ENCODE results near the gene NECTIN1. TPM values are rescaled to one million over a fixed set of nuclear protein-coding genes. Genes with fewer than 3 reads are reported as not detected.

Gene NECTIN1
- total and polyA plus RNA-seq, 4 experiments from 2014 or later, result 1.2 to 3.8 (median 3.5) TPM; not detected in 1

DNA sequence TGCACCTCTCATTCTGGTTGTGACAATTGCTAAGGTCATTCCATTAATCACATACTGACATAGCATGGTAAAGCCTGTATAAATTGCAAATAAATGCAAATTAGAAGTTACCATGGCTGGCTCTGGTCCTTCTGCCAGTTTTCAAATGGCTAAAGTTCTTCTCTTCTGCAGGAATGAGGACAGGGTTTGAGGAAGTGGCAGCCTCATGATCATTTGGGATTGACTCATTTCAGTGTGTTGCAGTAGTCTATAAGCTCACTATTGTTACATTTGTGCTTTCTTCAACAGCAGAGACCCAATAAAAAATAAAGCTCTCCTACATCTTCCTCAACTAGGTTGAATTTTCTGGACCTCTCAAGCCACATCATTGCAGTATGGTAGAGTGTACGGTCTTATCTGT, 60.3 kb downstream of the NECTIN1 start:
- H3K27ac Mint-ChIP-seq, result no peak overlapping the region
- Histone ChIP-seq H3K4me1 (ENCODE audit: insufficient read depth, low read length) (no peaks in the 10 kb centered on the region), H3K36me3 (ENCODE audit: insufficient read depth, low read length) (no peaks in the 10 kb centered on the region), H3K27me3 (ENCODE audit: insufficient read depth, low read length) (no peaks in the 10 kb centered on the region), H3K4me3 (ENCODE audit: low read length in 2 of 2) (no peak overlapping the region), H3K27ac (ENCODE audit: low read depth, low read length) (no peak overlapping the region), H3K9me3 (ENCODE audit: control insufficient read depth in 1 of 2, low read length in 2 of 2) (no peaks in the 10 kb centered on the region)
- H3K9me3 Mint-ChIP-seq, result no peaks in the 10 kb centered on the region
- H3K4me3 Mint-ChIP-seq, result no peak overlapping the region
- POLR2A ChIA-PET (ENCODE audit: partially characterized antibody), result no interaction called here
- no peaks in the 10 kb centered on the region for H3K4me1 Mint-ChIP-seq
- no peaks in the 10 kb centered on the region for H3K27me3 Mint-ChIP-seq
- DNase-seq, result no peak
- CTCF ChIA-PET (ENCODE audit: partially characterized antibody), result interaction anchor here (0.6 to 5.7 kb wide), 4 partner anchors 42 to 634 kb away, joined by 3 to 30 read pairs (median 5); partner anchors contain the start of gene NECTIN1
- intact Hi-C loops (cut with micrococcal nuclease), result loop anchor here (5.0 kb wide), 1 partner anchor 1019 kb away; no protein-coding TSS in a partner anchor
- no peaks in the 10 kb centered on the region for H3K36me3 Mint-ChIP-seq

GRCh38 chr11:119666463-119667131, 62.4 kb downstream of the NECTIN1 start:
- no peak overlapping the region for H3K27ac Mint-ChIP-seq
- ChIA-PET CTCF (ENCODE audit: partially characterized antibody) (interaction anchor here (0.9 to 5.7 kb wide), 4 partner anchors 16 to 72 kb away, joined by 3 to 30 read pairs (median 3); partner anchors contain the start of gene NECTIN1), POLR2A (ENCODE audit: partially characterized antibody) (no interaction called here)
- Histone ChIP-seq H3K27me3 (ENCODE audit: insufficient read depth, low read length) (no peaks in the 10 kb centered on the region), H3K4me3 (ENCODE audit: low read length in 2 of 2) (no peak overlapping the region), H3K4me1 (ENCODE audit: insufficient read depth, low read length) (no peaks in the 10 kb centered on the region), H3K36me3 (ENCODE audit: insufficient read depth, low read length) (no peaks in the 10 kb centered on the region), H3K9me3 (ENCODE audit: control insufficient read depth in 1 of 2, low read length in 2 of 2) (no peaks in the 10 kb centered on the region), H3K27ac (ENCODE audit: low read depth, low read length) (no peak overlapping the region)
- H3K27me3 Mint-ChIP-seq, result no peaks in the 10 kb centered on the region
- H3K9me3 Mint-ChIP-seq, result no peaks in the 10 kb centered on the region
- intact Hi-C loops (cut with micrococcal nuclease), result loop anchor here (1.0 to 5.0 kb wide), 3 partner anchors 63 to 1021 kb away; partner anchors contain the start of gene NECTIN1
- peak in 4 of 5 donors; percentile 40 to 52 (median 43) for DNase-seq
- H3K36me3 Mint-ChIP-seq, result no peaks in the 10 kb centered on the region
- H3K4me3 Mint-ChIP-seq, result no peak overlapping the region
- no peaks in the 10 kb centered on the region for H3K4me1 Mint-ChIP-seq

GRCh38 chr11:119666061-119666460, 62.9 kb downstream of the NECTIN1 start:
- intact Hi-C loops (cut with micrococcal nuclease), result loop anchor here (1.0 to 5.0 kb wide), 3 partner anchors 63 to 1021 kb away; partner anchors contain the start of gene NECTIN1
- H3K9me3 ChIP-seq (ENCODE audit: control insufficient read depth in 1 of 2, low read length in 2 of 2), result no peaks in the 10 kb centered on the region
- H3K4me3 ChIP-seq (ENCODE audit: low read length in 2 of 2), result no peak overlapping the region
- H3K36me3 Mint-ChIP-seq, result no peaks in the 10 kb centered on the region
- POLR2A ChIA-PET (ENCODE audit: partially characterized antibody), result no interaction called here
- no peaks in the 10 kb centered on the region for H3K4me1 ChIP-seq (ENCODE audit: insufficient read depth, low read length)
- no peaks in the 10 kb centered on the region for H3K27me3 ChIP-seq (ENCODE audit: insufficient read depth, low read length)
- H3K27me3 Mint-ChIP-seq, result no peaks in the 10 kb centered on the region
- no peak overlapping the region for H3K4me3 Mint-ChIP-seq
- DNase-seq, result no peak
- H3K9me3 Mint-ChIP-seq, result no peaks in the 10 kb centered on the region
- H3K27ac ChIP-seq (ENCODE audit: low read depth, low read length), result no peak overlapping the region
- H3K36me3 ChIP-seq (ENCODE audit: insufficient read depth, low read length), result no peaks in the 10 kb centered on the region
- peak overlapping the region in 1 of 7 donors; percentile 29 for H3K27ac Mint-ChIP-seq
- CTCF ChIA-PET (ENCODE audit: partially characterized antibody), result interaction anchor here (0.9 to 5.7 kb wide), 3 partner anchors 16 to 637 kb away, joined by 3 to 30 read pairs (median 3); partner anchors contain the start of gene NECTIN1
- H3K4me1 Mint-ChIP-seq, result no peaks in the 10 kb centered on the region

GRCh38 chr11:119664701-119665420, 64.1 kb downstream of the NECTIN1 start:
- Mint-ChIP-seq H3K36me3 (no peaks in the 10 kb centered on the region), H3K27me3 (no peaks in the 10 kb centered on the region), H3K27ac (no peak overlapping the region), H3K4me1 (no peaks in the 10 kb centered on the region), H3K4me3 (no peak overlapping the region), H3K9me3 (no peaks in the 10 kb centered on the region)
- H3K4me1 ChIP-seq (ENCODE audit: insufficient read depth, low read length), result no peaks in the 10 kb centered on the region
- H3K27me3 ChIP-seq (ENCODE audit: insufficient read depth, low read length), result no peaks in the 10 kb centered on the region
- no peaks in the 10 kb centered on the region for H3K36me3 ChIP-seq (ENCODE audit: insufficient read depth, low read length)
- no peak for DNase-seq
- no peaks in the 10 kb centered on the region for H3K9me3 ChIP-seq (ENCODE audit: control insufficient read depth in 1 of 2, low read length in 2 of 2)
- H3K4me3 ChIP-seq (ENCODE audit: low read length in 2 of 2), result no peak overlapping the region
- CTCF ChIA-PET (ENCODE audit: partially characterized antibody), result interaction anchor here (0.7 to 5.7 kb wide), 4 partner anchors 64 to 638 kb away, joined by 3 to 30 read pairs (median 4); partner anchors contain the start of gene NECTIN1
- intact Hi-C loops (cut with micrococcal nuclease), result loop anchor here (5.0 kb wide), 1 partner anchor 1022 kb away; no protein-coding TSS in a partner anchor
- POLR2A ChIA-PET (ENCODE audit: partially characterized antibody), result no interaction called here
- H3K27ac ChIP-seq (ENCODE audit: low read depth, low read length), result no peak overlapping the region

DNA sequence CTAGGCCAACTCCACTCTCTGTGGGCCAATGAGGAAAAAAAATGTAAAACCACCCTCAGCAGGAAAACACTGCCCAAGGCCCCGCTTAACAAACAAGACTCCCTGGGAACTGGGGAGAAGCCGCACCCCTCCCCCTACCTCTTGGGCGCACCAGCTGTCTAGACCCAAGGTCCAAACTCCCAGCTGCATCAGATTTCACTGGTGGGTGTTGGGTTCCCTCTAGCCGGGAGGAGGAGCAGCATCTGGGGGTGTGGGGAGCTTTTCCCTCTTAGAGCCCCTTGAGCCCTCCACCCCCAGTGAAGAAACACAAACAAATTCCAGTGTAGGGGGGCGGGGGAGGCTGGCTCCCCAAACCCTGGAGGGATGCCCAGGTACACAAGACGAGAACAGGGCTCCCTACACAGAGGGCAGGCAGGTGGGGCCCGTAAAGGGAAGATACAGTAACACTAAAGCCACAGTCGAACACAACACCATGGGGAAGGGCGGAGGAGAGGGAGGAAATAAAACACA, 64.9 kb downstream of the NECTIN1 start:
- Mint-ChIP-seq H3K4me1 (no peaks in the 10 kb centered on the region), H3K27ac (no peak overlapping the region), H3K4me3 (no peak overlapping the region), H3K36me3 (no peaks in the 10 kb centered on the region), H3K27me3 (no peaks in the 10 kb centered on the region), H3K9me3 (no peaks in the 10 kb centered on the region)
- H3K4me1 ChIP-seq (ENCODE audit: insufficient read depth, low read length), result no peaks in the 10 kb centered on the region
- POLR2A ChIA-PET (ENCODE audit: partially characterized antibody), result no interaction called here
- no peak for DNase-seq
- H3K27me3 ChIP-seq (ENCODE audit: insufficient read depth, low read length), result no peaks in the 10 kb centered on the region
- intact Hi-C loops (cut with micrococcal nuclease), result no loop called here
- no peaks in the 10 kb centered on the region for H3K9me3 ChIP-seq (ENCODE audit: control insufficient read depth in 1 of 2, low read length in 2 of 2)
- CTCF ChIA-PET (ENCODE audit: partially characterized antibody), result interaction anchor here (1.1 to 1.3 kb wide), 2 partner anchors 65 to 444 kb away, joined by 4 read pairs; partner anchors contain the start of gene NECTIN1
- no peak overlapping the region for H3K27ac ChIP-seq (ENCODE audit: low read depth, low read length)
- H3K4me3 ChIP-seq (ENCODE audit: low read length in 2 of 2), result no peak overlapping the region
- H3K36me3 ChIP-seq (ENCODE audit: insufficient read depth, low read length), result no peaks in the 10 kb centered on the region

GRCh38 chr11:119663279-119663678, 65.7 kb downstream of the NECTIN1 start:
- Mint-ChIP-seq H3K36me3 (no peaks in the 10 kb centered on the region), H3K27me3 (no peaks in the 10 kb centered on the region), H3K4me3 (no peak overlapping the region), H3K27ac (no peak overlapping the region), H3K9me3 (no peaks in the 10 kb centered on the region), H3K4me1 (no peaks in the 10 kb centered on the region)
- no peak for DNase-seq
- Histone ChIP-seq H3K27ac (ENCODE audit: low read depth, low read length) (no peak overlapping the region), H3K36me3 (ENCODE audit: insufficient read depth, low read length) (no peaks in the 10 kb centered on the region), H3K4me1 (ENCODE audit: insufficient read depth, low read length) (no peaks in the 10 kb centered on the region), H3K27me3 (ENCODE audit: insufficient read depth, low read length) (no peaks in the 10 kb centered on the region), H3K9me3 (ENCODE audit: control insufficient read depth in 1 of 2, low read length in 2 of 2) (no peaks in the 10 kb centered on the region), H3K4me3 (ENCODE audit: low read length in 2 of 2) (no peak overlapping the region)
- ChIA-PET CTCF (ENCODE audit: partially characterized antibody) (interaction anchor here (1.1 to 1.3 kb wide), 2 partner anchors 66 to 445 kb away, joined by 4 read pairs; partner anchors contain the start of gene NECTIN1), POLR2A (ENCODE audit: partially characterized antibody) (no interaction called here)
- intact Hi-C loops (cut with micrococcal nuclease), result no loop called here

DNA sequence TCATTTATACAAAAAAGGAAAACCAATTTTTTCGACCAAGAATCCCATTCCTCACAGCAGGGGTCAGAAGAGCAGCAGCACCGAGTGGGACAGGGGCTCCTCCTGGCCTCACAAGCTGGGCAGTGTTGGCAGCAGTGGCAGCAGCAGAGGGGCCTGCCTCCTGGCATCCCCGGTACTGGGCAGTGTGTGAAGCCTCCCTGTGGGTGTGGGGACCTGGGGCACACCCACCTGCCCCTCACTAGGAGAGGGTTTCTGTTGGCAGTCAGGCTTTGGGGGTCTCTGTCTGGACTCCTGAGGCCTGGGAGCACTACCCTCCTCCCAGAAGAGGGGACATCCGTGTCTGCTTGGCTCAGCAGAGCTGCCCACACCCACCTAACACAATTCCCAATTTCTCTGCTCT, 67.8 kb downstream of the NECTIN1 start:
- Histone ChIP-seq H3K4me1 (ENCODE audit: insufficient read depth, low read length) (no peaks in the 10 kb centered on the region), H3K27me3 (ENCODE audit: insufficient read depth, low read length) (no peaks in the 10 kb centered on the region), H3K27ac (ENCODE audit: low read depth, low read length) (no peak overlapping the region), H3K9me3 (ENCODE audit: control insufficient read depth in 1 of 2, low read length in 2 of 2) (no peaks in the 10 kb centered on the region), H3K36me3 (ENCODE audit: insufficient read depth, low read length) (no peaks in the 10 kb centered on the region), H3K4me3 (ENCODE audit: low read length in 2 of 2) (no peak overlapping the region)
- Mint-ChIP-seq H3K4me3 (no peak overlapping the region), H3K4me1 (no peaks in the 10 kb centered on the region), H3K27me3 (no peaks in the 10 kb centered on the region), H3K9me3 (peaks cover 0 to 3% (median 0%) of the 10 kb centered on the region in 8 donors), H3K27ac (no peak overlapping the region), H3K36me3 (no peaks in the 10 kb centered on the region)
- no peak for DNase-seq
- intact Hi-C loops (cut with micrococcal nuclease), result no loop called here
- ChIA-PET POLR2A (ENCODE audit: partially characterized antibody) (no interaction called here), CTCF (ENCODE audit: partially characterized antibody) (no interaction called here)
